PC-3 (cell line): Measurements from ENCODE around the gene AP1M1. TPM values are rescaled to one million over a fixed set of nuclear protein-coding genes. Genes with fewer than 3 reads are reported as not detected.

Experiments
- ATAC-seq: fragments of 200-7000 bp; cut with Tn5 transposase; 2 replicates; pipeline ENCODE4 v1.9.1; 2020; ENCODE audit warnings: mild to moderate bottlenecking, moderate library complexity
- BruUV-seq: library from RNA; stranded (reverse); fragments of 400-500 nt; replicated peaks from 2 replicates; lab custom pipeline; 2021; lab: Mats Ljungman, UMichigan
- CTCF ChIA-PET: fragments of 300-600 bp; sonication (Branson Sonifier 250); formaldehyde crosslinking; loops from one replicate; lab custom pipeline; 2022; ENCODE audit warnings: antibody characterized with exemption; lab: Charles Lee
- POLR2A ChIA-PET: fragments of 300-600 bp; sonication (Branson Sonifier 250); formaldehyde crosslinking; loops from one replicate; lab custom pipeline; 2022; ENCODE audit warnings: antibody characterized with exemption; ENCODE audit not compliant: unreplicated experiment; lab: Charles Lee
- DNase-seq: peaks from one replicate; pipeline ENCODE4 v3.0.0-alpha.2; 2015
- H2AFZ ChIP-seq: fragments of 300-600 bp; sonication (generic); 2 replicates; pipeline ENCODE4 v1.6.0; 2016; ENCODE audit warnings: antibody characterized with exemption, low read length
- H3F3A ChIP-seq: fragments of 300-600 bp; sonication (generic); one replicate; pipeline ENCODE4 v1.6.0; 2017; ENCODE audit warnings: antibody characterized with exemption, low read length, control low read depth, mild to moderate bottlenecking; ENCODE audit not compliant: unreplicated experiment
- H3K27ac ChIP-seq: fragments of 300-600 bp; sonication (generic); 2 replicates; pipeline ENCODE4 v1.5.1; 2016; ENCODE audit warnings: mild to moderate bottlenecking, low read length
- H3K27me3 ChIP-seq: fragments of 300-600 bp; sonication (generic); 2 replicates; pipeline ENCODE4 v1.6.1; 2016; ENCODE audit warnings: low read length, mixed read lengths
- H3K36me3 ChIP-seq: fragments of 300-600 bp; sonication (generic); 2 replicates; pipeline ENCODE4 v1.6.1; 2016; ENCODE audit warnings: low read depth, mixed run types, low read length, mixed read lengths
- H3K4me1 ChIP-seq: fragments of 300-600 bp; sonication (generic); 2 replicates; pipeline ENCODE4 v1.5.1; 2016; ENCODE audit warnings: low read length; ENCODE audit not compliant: insufficient read depth
- H3K4me2 ChIP-seq: fragments of 300-600 bp; sonication (generic); 2 replicates; pipeline ENCODE4 v1.6.0; 2016; ENCODE audit warnings: low read length
- H3K4me3 ChIP-seq: fragments of 300-600 bp; sonication (generic); 2 replicates; pipeline ENCODE4 v1.5.1; 2016; ENCODE audit warnings: mild to moderate bottlenecking, low read length, mixed read lengths
- H3K79me2 ChIP-seq: fragments of 300-600 bp; sonication (generic); 2 replicates; pipeline ENCODE4 v1.6.1; 2017; ENCODE audit warnings: low read length, mixed read lengths
- H3K9ac ChIP-seq: fragments of 300-600 bp; sonication (generic); 2 replicates; pipeline ENCODE4 v1.6.0; 2016; ENCODE audit warnings: mild to moderate bottlenecking, low read length
- H3K9me2 ChIP-seq: fragments of 300-600 bp; sonication (generic); replicated peaks from 2 replicates; pipeline ENCODE4 v1.6.1; 2016; ENCODE audit warnings: mixed run types, low read length, mixed read lengths
- H3K9me3 ChIP-seq: fragments of 300-600 bp; sonication (generic); 2 replicates; pipeline ENCODE4 v1.6.1; 2016; ENCODE audit warnings: low read length, mixed read lengths
- H4K20me1 ChIP-seq: fragments of 300-600 bp; sonication (generic); 2 replicates; pipeline ENCODE4 v1.6.1; 2016; ENCODE audit warnings: low read length, mixed read lengths
- EZH2 ChIP-seq: fragments of 300-600 bp; sonication (generic); IDR thresholded peaks from one replicate; pipeline ENCODE4 v1.6.1; 2017; ENCODE audit warnings: antibody characterized with exemption, mild to moderate bottlenecking, low read length; ENCODE audit not compliant: unreplicated experiment
- EZH2phosphoT487 ChIP-seq: fragments of 300-600 bp; sonication (generic); IDR thresholded peaks from 2 replicates; pipeline ENCODE4 v1.6.1; 2018; ENCODE audit warnings: mild to moderate bottlenecking, antibody characterized with exemption, low read length, borderline replicate concordance
- intact Hi-C: fragments of 100-400 bp; cut with micrococcal nuclease; formaldehyde crosslinking; loops from 2 replicates; pipeline ENCODE4 v1.9.0; 2023
- total RNA-seq: library from RNA; depleted of rRNA; stranded (reverse); fragments of >200 nt; gene quantifications from 2 replicates; pipeline ENCODE4 v1.2.3, GENCODE V29; 2014
- TF ChIP-seq, protein P1 (sequence below): fragments of 300-600 bp; sonication (generic); conservative IDR thresholded peaks from 2 replicates; pipeline ENCODE4 v1.5.1; 2017; ENCODE audit warnings: antibody characterized with exemption, low read depth, mild to moderate bottlenecking, low read length

AP1M1 gene
- total RNA-seq, 1 experiment from 2014 or later: 104 TPM

DNA sequence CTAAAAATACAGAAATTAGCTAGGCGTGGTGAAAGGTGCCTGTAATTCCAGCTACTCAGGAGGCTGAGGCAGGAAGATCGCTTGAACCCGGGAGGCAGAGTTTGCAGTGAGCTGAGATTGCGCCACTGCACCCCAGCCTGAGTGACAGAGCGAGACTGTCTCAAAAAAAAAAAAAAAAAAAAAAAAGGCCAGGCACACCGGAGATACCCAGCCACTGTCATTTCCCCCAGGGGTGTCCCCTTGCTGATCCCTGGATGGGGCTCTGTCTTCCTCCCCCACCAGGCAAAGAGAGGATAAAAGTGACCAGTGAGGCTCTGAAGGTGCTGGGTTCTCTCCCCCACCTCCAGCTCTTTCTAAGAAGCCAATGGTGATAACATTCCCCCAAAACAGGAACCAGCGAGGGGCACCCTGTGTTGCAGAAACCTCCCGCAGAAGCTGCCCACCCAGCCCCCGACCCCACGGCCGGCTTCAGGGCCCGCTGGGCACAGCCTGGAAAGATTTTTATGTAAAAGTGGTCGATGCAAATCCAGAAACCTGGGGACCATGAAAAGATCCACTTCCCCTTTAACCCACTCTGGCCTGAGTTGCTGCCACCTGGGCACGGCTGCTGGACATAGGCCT, 65.5 kb downstream of the AP1M1 start:
- Histone ChIP-seq H3K4me2 (no peak overlapping the region), H3K9me2 (no peaks in the 10 kb centered on the region), H2AFZ (no peak overlapping the region), H3K4me3 (no peak overlapping the region), H4K20me1 (no peaks in the 10 kb centered on the region), H3K4me1 (no peaks in the 10 kb centered on the region), H3K36me3 (no peaks in the 10 kb centered on the region), H3K9ac (no peak overlapping the region), H3K79me2 (no peaks in the 10 kb centered on the region), H3K9me3 (no peaks in the 10 kb centered on the region), H3K27me3 (no peaks in the 10 kb centered on the region), H3K27ac (no peak overlapping the region), H3F3A (no peaks in the 10 kb centered on the region)
- DNase-seq (no peak), ATAC-seq (no peak)
- CTCF ChIA-PET: interaction anchor here (0.6 kb wide), 1 partner anchor 18 kb away, joined by 5 read pairs; no protein-coding TSS in a partner anchor
- POLR2A ChIA-PET: no interaction called here
- no peak for TF ChIP-seq EZH2
- TF ChIP-seq, protein P1, sequence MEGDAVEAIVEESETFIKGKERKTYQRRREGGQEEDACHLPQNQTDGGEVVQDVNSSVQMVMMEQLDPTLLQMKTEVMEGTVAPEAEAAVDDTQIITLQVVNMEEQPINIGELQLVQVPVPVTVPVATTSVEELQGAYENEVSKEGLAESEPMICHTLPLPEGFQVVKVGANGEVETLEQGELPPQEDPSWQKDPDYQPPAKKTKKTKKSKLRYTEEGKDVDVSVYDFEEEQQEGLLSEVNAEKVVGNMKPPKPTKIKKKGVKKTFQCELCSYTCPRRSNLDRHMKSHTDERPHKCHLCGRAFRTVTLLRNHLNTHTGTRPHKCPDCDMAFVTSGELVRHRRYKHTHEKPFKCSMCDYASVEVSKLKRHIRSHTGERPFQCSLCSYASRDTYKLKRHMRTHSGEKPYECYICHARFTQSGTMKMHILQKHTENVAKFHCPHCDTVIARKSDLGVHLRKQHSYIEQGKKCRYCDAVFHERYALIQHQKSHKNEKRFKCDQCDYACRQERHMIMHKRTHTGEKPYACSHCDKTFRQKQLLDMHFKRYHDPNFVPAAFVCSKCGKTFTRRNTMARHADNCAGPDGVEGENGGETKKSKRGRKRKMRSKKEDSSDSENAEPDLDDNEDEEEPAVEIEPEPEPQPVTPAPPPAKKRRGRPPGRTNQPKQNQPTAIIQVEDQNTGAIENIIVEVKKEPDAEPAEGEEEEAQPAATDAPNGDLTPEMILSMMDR: no peak
- TF ChIP-seq EZH2phosphoT487: no peak
- intact Hi-C loops: no loop called here
- no TSS peak for BruUV-seq

DNA sequence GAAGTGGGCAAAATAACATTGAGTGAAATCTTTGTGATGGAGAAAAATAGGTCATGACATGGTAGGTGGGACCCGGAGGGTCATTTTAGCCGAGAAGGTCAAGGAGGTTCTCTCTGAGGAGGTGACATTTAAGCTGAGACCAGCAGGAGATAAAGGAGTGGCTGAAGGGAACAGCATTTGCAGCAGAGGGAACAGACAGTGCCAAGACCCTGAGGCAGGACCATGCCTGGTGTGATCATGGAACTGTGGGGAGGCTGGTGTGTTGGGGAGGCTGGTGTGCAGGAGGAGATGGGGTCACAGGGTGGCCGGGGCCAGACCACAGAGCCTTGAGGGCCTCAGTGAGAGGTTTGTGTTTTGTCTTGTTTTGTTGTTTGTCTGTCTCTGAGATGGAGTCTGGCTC, 67.5 kb downstream of the AP1M1 start:
- CTCF ChIA-PET: no interaction called here

DNA sequence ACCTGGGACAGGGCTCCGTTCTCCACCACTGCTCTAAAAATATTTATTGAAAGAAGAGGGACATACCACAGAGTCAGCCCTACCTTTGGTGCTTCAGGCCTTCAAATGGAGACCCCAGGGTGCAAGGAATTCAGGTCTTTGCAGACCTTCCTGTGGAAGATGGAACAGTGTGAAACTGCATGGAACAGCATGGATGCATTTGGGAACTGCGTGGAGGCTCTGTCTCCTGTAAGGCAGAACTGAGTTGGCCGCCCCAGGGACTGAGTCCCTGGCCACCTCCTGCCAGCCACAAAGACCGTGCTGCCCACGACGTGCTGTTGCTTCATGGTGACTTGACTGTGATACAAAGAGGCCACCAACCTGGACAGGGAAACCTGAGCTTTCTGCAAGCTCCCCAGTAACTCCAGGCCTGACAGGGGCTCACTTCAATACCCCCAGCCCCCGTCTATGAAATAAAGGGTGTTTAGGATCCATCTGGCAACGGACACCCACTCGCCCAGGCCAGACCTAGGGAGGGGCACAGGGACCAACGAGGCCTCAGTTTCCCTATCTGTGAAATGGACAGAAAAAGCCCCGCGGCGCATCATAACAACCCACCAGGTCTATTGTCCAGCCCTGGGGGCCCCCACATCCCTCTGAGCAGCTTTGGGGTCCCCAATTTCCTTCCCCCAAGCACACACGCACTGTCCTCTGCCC, 68.3 kb downstream of the AP1M1 start:
- no peak for DNase-seq
- Histone ChIP-seq H3K9me2 (no peaks in the 10 kb centered on the region), H3K4me1 (no peaks in the 10 kb centered on the region), H3K9ac (no peak overlapping the region), H4K20me1 (no peaks in the 10 kb centered on the region), H3K27me3 (no peaks in the 10 kb centered on the region), H3F3A (no peaks in the 10 kb centered on the region), H3K9me3 (no peaks in the 10 kb centered on the region), H2AFZ (no peak overlapping the region), H3K79me2 (no peaks in the 10 kb centered on the region), H3K4me2 (no peak overlapping the region), H3K4me3 (no peak overlapping the region), H3K36me3 (no peaks in the 10 kb centered on the region), H3K27ac (no peak overlapping the region)
- ChIA-PET CTCF (no interaction called here), POLR2A (no interaction called here)
- no TSS peak for BruUV-seq
- TF ChIP-seq, protein P1: no peak
- TF ChIP-seq EZH2: no peak
- TF ChIP-seq EZH2phosphoT487: no peak
- ATAC-seq: no peak
- intact Hi-C loops: no loop called here

More for the DNA sequence above, 67.5 kb downstream of the AP1M1 start:
- H3K4me2 ChIP-seq: no peak overlapping the region
- no peak for DNase-seq
- no peaks in the 10 kb centered on the region for H3K36me3 ChIP-seq
- H3K4me3 ChIP-seq: no peak overlapping the region
- ATAC-seq: no peak
- no peaks in the 10 kb centered on the region for H3K27me3 ChIP-seq
- no TSS peak for BruUV-seq
- no peaks in the 10 kb centered on the region for H3K4me1 ChIP-seq
- TF ChIP-seq, protein P1: no peak
- no peak overlapping the region for H3K27ac ChIP-seq
- no peak overlapping the region for H3K9ac ChIP-seq
- H3K79me2 ChIP-seq: no peaks in the 10 kb centered on the region
- intact Hi-C loops: no loop called here
- no peaks in the 10 kb centered on the region for H3K9me2 ChIP-seq
- no peaks in the 10 kb centered on the region for H4K20me1 ChIP-seq
- no peak overlapping the region for H2AFZ ChIP-seq
- POLR2A ChIA-PET: no interaction called here
- H3K9me3 ChIP-seq: no peaks in the 10 kb centered on the region
- no peaks in the 10 kb centered on the region for H3F3A ChIP-seq
